Mesendoderm (in vitro differentiated cells): ENCODE data around the gene KLHDC1.
"Not testable (repeated sequence)": the region's sequence is repeated elsewhere in the genome, so short reads cannot be mapped to it uniquely, and the experiment has no call there.

Source experiments
- DNase-seq: peaks from one replicate; pipeline ENCODE4 v3.0.0; 2013
- H2AK5ac ChIP-seq: 2 replicates; pipeline ENCODE4 v1.6.1; 2013; ENCODE audit warnings: low read length, inconsistent platforms
- H2BK120ac ChIP-seq: 2 replicates; pipeline ENCODE4 v1.6.1; 2013; ENCODE audit warnings: low read depth, mild to moderate bottlenecking, low read length, moderate library complexity, mixed read lengths
- H2BK15ac ChIP-seq: replicated peaks from 2 replicates; pipeline ENCODE4 v1.6.1; 2013; ENCODE audit warnings: low read depth, mild to moderate bottlenecking, moderate library complexity
- H2BK5ac ChIP-seq: 2 replicates; pipeline ENCODE4 v1.6.1; 2013; ENCODE audit warnings: low read length, inconsistent platforms
- H3K18ac ChIP-seq: 2 replicates; pipeline ENCODE4 v1.6.1; 2013; ENCODE audit warnings: mild to moderate bottlenecking, low read length, mixed read lengths
- H3K23ac ChIP-seq: one replicate; pipeline ENCODE4 v1.6.1; 2013; ENCODE audit warnings: low read length
- H3K27ac ChIP-seq: 2 replicates; pipeline ENCODE4 v1.5.1; 2013; ENCODE audit warnings: low read depth, mild to moderate bottlenecking, inconsistent platforms, low read length, moderate library complexity
- H3K27me3 ChIP-seq: 2 replicates; pipeline ENCODE4 v1.6.1; 2013; ENCODE audit warnings: low read length, control low read depth, mild to moderate bottlenecking, inconsistent platforms; ENCODE audit not compliant: insufficient read depth, poor library complexity
- H3K36me3 ChIP-seq: 2 replicates; pipeline ENCODE4 v1.6.1; 2013; ENCODE audit warnings: low read length, inconsistent platforms; ENCODE audit not compliant: control insufficient read depth, insufficient read depth
- H3K4ac ChIP-seq: one replicate; pipeline ENCODE4 v1.6.1; 2013; ENCODE audit warnings: low read depth, mild to moderate bottlenecking, low read length, moderate library complexity
- H3K4me1 ChIP-seq: 2 replicates; pipeline ENCODE4 v1.6.1; 2013; ENCODE audit warnings: low read depth, low read length, inconsistent platforms; ENCODE audit not compliant: control insufficient read depth
- H3K4me2 ChIP-seq: 2 replicates; pipeline ENCODE4 v1.6.1; 2013; ENCODE audit warnings: low read length
- H3K4me3 ChIP-seq: 2 replicates; pipeline ENCODE4 v1.5.1; 2013; ENCODE audit warnings: mild to moderate bottlenecking, low read length
- H3K56ac ChIP-seq: one replicate; pipeline ENCODE4 v1.6.1; 2013; ENCODE audit warnings: low read length
- H3K79me1 ChIP-seq: 2 replicates; pipeline ENCODE4 v1.6.1; 2013; ENCODE audit warnings: low read length, inconsistent platforms
- H3K79me2 ChIP-seq: 2 replicates; pipeline ENCODE4 v1.6.1; 2013; ENCODE audit warnings: mild to moderate bottlenecking, low read length; ENCODE audit not compliant: control insufficient read depth, insufficient read depth
- H3K9ac ChIP-seq: 2 replicates; pipeline ENCODE4 v1.6.1; 2013; ENCODE audit warnings: low read length, inconsistent platforms
- H4K5ac ChIP-seq: one replicate; pipeline ENCODE4 v1.6.1; 2013; ENCODE audit warnings: low read length
- H4K8ac ChIP-seq: one replicate; pipeline ENCODE4 v1.6.1; 2013; ENCODE audit warnings: low read depth, mild to moderate bottlenecking, control low read depth, low read length, moderate library complexity
- WGBS: extraction: QIAGEN DNeasy Blood & Tissue Kit; methylation state at CpG from one replicate; pipeline ENCODE4 v1.1.7; 2013; ENCODE audit warnings: low lambda C conversion rate, missing lambda C conversion rate; ENCODE audit not compliant: insufficient coverage; ENCODE audit errors: extremely low coverage; 5-methylcytosine and 5-hydroxymethylcytosine counted together

The KLHDC1 gene

GRCh38 chr14:49733836-49734235 is 40.9 kb downstream of the KLHDC1 start:
- H4K5ac ChIP-seq, result no peak overlapping the region
- DNase-seq, result no peak
- H3K36me3 ChIP-seq, result no peaks in the 10 kb centered on the region
- H3K4me2 ChIP-seq, result no peak overlapping the region
- H3K27me3 ChIP-seq, result no peaks in the 10 kb centered on the region
- no peak overlapping the region for H2BK15ac ChIP-seq
- H3K4me1 ChIP-seq, result no peaks in the 10 kb centered on the region
- no peak overlapping the region for H3K18ac ChIP-seq
- H3K4ac ChIP-seq, result no peak overlapping the region
- no peak overlapping the region for H2AK5ac ChIP-seq
- no peak overlapping the region for H3K23ac ChIP-seq
- H3K56ac ChIP-seq, result no peak overlapping the region
- H3K79me2 ChIP-seq, result no peaks in the 10 kb centered on the region
- no peak overlapping the region for H3K4me3 ChIP-seq
- no peak overlapping the region for H3K9ac ChIP-seq
- H2BK120ac ChIP-seq, result no peak overlapping the region
- H2BK5ac ChIP-seq, result no peak overlapping the region
- no peak overlapping the region for H4K8ac ChIP-seq
- H3K27ac ChIP-seq, result no peak overlapping the region
- H3K79me1 ChIP-seq, result no peaks in the 10 kb centered on the region

GRCh38 chr14:49735669-49736068 is 42.7 kb downstream of the KLHDC1 start:
- H2BK15ac ChIP-seq, H3K36me3 ChIP-seq, H3K9ac ChIP-seq: not testable (repeated sequence)

GRCh38 chr14:49745191-49745590 is 52.3 kb downstream of the KLHDC1 start:
- no peak overlapping the region for H2BK120ac ChIP-seq
- H3K79me2 ChIP-seq, result no peaks in the 10 kb centered on the region
- H2BK5ac ChIP-seq, result no peak overlapping the region
- H2AK5ac ChIP-seq, result no peak overlapping the region
- no peaks in the 10 kb centered on the region for H3K79me1 ChIP-seq
- no peak overlapping the region for H3K4ac ChIP-seq
- WGBS, result no CpG with 5 or more reads among the region's 1 CpG
- H4K5ac ChIP-seq, result no peak overlapping the region
- no peak overlapping the region for H3K27ac ChIP-seq
- no peak overlapping the region for H3K9ac ChIP-seq
- H3K36me3 ChIP-seq, result no peaks in the 10 kb centered on the region
- no peaks in the 10 kb centered on the region for H3K4me1 ChIP-seq
- DNase-seq, result no peak
- no peak overlapping the region for H3K18ac ChIP-seq
- no peak overlapping the region for H3K56ac ChIP-seq
- no peak overlapping the region for H2BK15ac ChIP-seq
- no peak overlapping the region for H3K4me2 ChIP-seq
- H3K23ac ChIP-seq, result no peak overlapping the region
- no peaks in the 10 kb centered on the region for H3K27me3 ChIP-seq
- H4K8ac ChIP-seq, result no peak overlapping the region
- no peak overlapping the region for H3K4me3 ChIP-seq

More at GRCh38 chr14:49735669-49736068, 42.7 kb downstream of the KLHDC1 start:
- not testable (repeated sequence) for H3K18ac ChIP-seq, H3K4me1 ChIP-seq, H3K27me3 ChIP-seq, H4K5ac ChIP-seq, H3K79me2 ChIP-seq, H2AK5ac ChIP-seq, H2BK5ac ChIP-seq, H3K23ac ChIP-seq, H3K56ac ChIP-seq, DNase-seq, H3K4me3 ChIP-seq, H2BK120ac ChIP-seq, H4K8ac ChIP-seq, H3K4ac ChIP-seq, H3K79me1 ChIP-seq, H3K27ac ChIP-seq, H3K4me2 ChIP-seq
- no CpG with 5 or more reads among the region's 4 CpGs for WGBS

GRCh38 chr14:49746476-49746875 is 53.6 kb downstream of the KLHDC1 start:
- H3K4me1 ChIP-seq, H2AK5ac ChIP-seq, H2BK5ac ChIP-seq, H3K4me2 ChIP-seq, H3K27ac ChIP-seq, H3K36me3 ChIP-seq, H2BK120ac ChIP-seq, DNase-seq, H3K4ac ChIP-seq, H4K8ac ChIP-seq, H3K23ac ChIP-seq, H3K79me2 ChIP-seq, H2BK15ac ChIP-seq, H3K4me3 ChIP-seq, H3K56ac ChIP-seq, H3K9ac ChIP-seq, H3K79me1 ChIP-seq, H3K18ac ChIP-seq, H3K27me3 ChIP-seq, H4K5ac ChIP-seq: not testable (repeated sequence)

GRCh38 chr14:49754570-49755097 is 61.7 kb downstream of the KLHDC1 start:
- H4K8ac ChIP-seq, result no peak overlapping the region
- no peak overlapping the region for H3K23ac ChIP-seq
- H3K4me3 ChIP-seq, result no peak overlapping the region
- WGBS, result no CpG with 5 or more reads among the region's 5 CpGs
- H3K4ac ChIP-seq, result no peak overlapping the region
- no peaks in the 10 kb centered on the region for H3K36me3 ChIP-seq
- H2AK5ac ChIP-seq, result no peak overlapping the region
- DNase-seq, result no peak
- H3K4me1 ChIP-seq, result no peaks in the 10 kb centered on the region
- H3K18ac ChIP-seq, result no peak overlapping the region
- no peak overlapping the region for H3K56ac ChIP-seq
- H2BK5ac ChIP-seq, result no peak overlapping the region
- no peaks in the 10 kb centered on the region for H3K79me1 ChIP-seq
- no peak overlapping the region for H2BK15ac ChIP-seq
- H4K5ac ChIP-seq, result no peak overlapping the region
- H3K27me3 ChIP-seq, result no peaks in the 10 kb centered on the region
- H3K4me2 ChIP-seq, result no peak overlapping the region
- H3K9ac ChIP-seq, result no peak overlapping the region
- no peaks in the 10 kb centered on the region for H3K79me2 ChIP-seq
- H3K27ac ChIP-seq, result no peak overlapping the region
- no peak overlapping the region for H2BK120ac ChIP-seq

GRCh38 chr14:49755378-49755777 is 62.5 kb downstream of the KLHDC1 start:
- H3K79me1 ChIP-seq, result no peaks in the 10 kb centered on the region
- no peak overlapping the region for H3K9ac ChIP-seq
- no peak overlapping the region for H3K23ac ChIP-seq
- H3K27ac ChIP-seq, result no peak overlapping the region
- H2AK5ac ChIP-seq, result no peak overlapping the region
- no peak overlapping the region for H3K4me2 ChIP-seq
- WGBS, result no CpG with 5 or more reads among the region's 3 CpGs
- no peaks in the 10 kb centered on the region for H3K79me2 ChIP-seq
- H4K8ac ChIP-seq, result no peak overlapping the region
- no peak overlapping the region for H3K18ac ChIP-seq
- H3K4ac ChIP-seq, result no peak overlapping the region
- no peaks in the 10 kb centered on the region for H3K36me3 ChIP-seq
- no peaks in the 10 kb centered on the region for H3K4me1 ChIP-seq
- H2BK15ac ChIP-seq, result no peak overlapping the region
- no peak overlapping the region for H2BK120ac ChIP-seq
- no peaks in the 10 kb centered on the region for H3K27me3 ChIP-seq
- H4K5ac ChIP-seq, result no peak overlapping the region
- no peak overlapping the region for H3K4me3 ChIP-seq
- no peak overlapping the region for H2BK5ac ChIP-seq
- no peak for DNase-seq
- no peak overlapping the region for H3K56ac ChIP-seq
